SK-N-MC (cell line): Measurements from ENCODE around the gene MICU1.

Experiments
- EZH2 ChIP-seq: fragments of 200-600 bp; sonication (generic); IDR thresholded peaks from one replicate; pipeline ENCODE4 v1.6.1; 2017; ENCODE audit warnings: antibody characterized with exemption
- FOXP2 ChIP-seq: optimal IDR thresholded peaks from 2 replicates; pipeline ENCODE3; 2011; ENCODE audit warnings: mild to moderate bottlenecking, moderate library complexity; ENCODE audit not compliant: insufficient read depth; ENCODE audit errors: extremely low read length, control extremely low read depth
- POLR2AphosphoS5 ChIP-seq: IDR thresholded peaks from 2 replicates; pipeline ENCODE4 v1.6.1; 2012; ENCODE audit warnings: mild to moderate bottlenecking, low read depth, low read length, borderline replicate concordance

DNA sequence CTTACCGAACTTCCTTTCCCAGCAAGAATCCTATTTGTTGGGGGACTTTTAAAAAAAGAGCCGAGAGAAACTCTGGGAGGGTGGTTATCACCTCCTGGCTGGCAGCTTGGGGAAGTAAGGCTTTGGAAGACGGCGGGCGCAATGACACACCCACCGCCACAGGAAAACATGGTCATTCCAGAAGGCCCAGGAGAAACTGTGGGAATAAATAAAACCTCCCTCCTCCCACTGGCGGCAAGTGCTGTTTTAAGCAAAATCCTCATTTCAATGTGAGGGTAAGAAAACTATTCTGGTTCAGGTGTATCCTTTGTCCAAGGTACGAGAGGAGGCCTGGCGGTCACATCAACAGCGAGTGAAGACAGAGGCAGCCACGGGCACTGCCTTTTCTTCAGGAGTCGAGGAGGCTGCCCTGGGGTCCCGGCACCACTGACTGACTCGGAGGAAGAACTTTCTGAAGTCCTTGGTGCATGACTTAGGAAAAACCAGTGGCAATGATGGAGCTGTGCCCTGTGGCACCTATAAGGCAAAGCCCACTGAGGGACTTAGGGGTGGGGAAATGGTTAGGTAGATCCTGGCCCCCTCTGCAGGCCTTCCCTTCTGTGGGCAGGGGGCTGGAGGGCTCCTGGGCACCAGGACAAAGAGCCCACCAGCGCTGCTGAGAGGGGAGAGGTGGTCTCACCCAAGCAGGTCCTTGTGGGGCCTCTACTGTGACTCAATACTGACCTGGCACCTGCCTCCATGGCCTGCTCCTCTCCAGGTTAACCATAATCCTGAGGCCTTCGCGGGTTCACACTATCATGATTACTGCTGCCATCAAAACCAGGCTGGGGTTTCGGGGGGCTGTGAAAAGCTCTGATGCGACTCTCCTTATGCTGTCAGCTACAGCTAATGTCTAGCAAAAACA is 292.5 kb downstream of the MICU1 start:
- TF ChIP-seq EZH2, result no peak
- no peak for TF ChIP-seq POLR2AphosphoS5
- no peak for TF ChIP-seq FOXP2
